CD4-positive, alpha-beta T cell treated with Interleukin-10 for 1 hour (primary cell): Measurements from ENCODE around the gene SPATA3.
"Not testable (repeated sequence)": the region's sequence is repeated elsewhere in the genome, so short reads cannot be mapped to it uniquely, and the experiment has no call there.

Source experiments
- DNase-seq: peaks from one replicate; pipeline ENCODE4 v3.0.0-alpha.2; 2020

Gene SPATA3

GRCh38 chr2:230995821-230996220 is at the start of gene SPATA3:
TSS of gene SPATA3 (plus strand) at chr2:230996121. CDS start at chr2:230996234, 113 bp downstream.
- no peak for DNase-seq

- DNase-seq: no peak
Measured at GRCh38 chr2:230946429-230947234, 49.3 kb upstream of the SPATA3 start.

- no peak for DNase-seq
Measured at GRCh38 chr2:230947235-230947576, 48.7 kb upstream of the SPATA3 start.

- no peak for DNase-seq
Measured at GRCh38 chr2:230947908-230948365, 48.0 kb upstream of the SPATA3 start.

GRCh38 chr2:230949966-230950873 is 45.7 kb upstream of the SPATA3 start:
- no peak for DNase-seq

DNA sequence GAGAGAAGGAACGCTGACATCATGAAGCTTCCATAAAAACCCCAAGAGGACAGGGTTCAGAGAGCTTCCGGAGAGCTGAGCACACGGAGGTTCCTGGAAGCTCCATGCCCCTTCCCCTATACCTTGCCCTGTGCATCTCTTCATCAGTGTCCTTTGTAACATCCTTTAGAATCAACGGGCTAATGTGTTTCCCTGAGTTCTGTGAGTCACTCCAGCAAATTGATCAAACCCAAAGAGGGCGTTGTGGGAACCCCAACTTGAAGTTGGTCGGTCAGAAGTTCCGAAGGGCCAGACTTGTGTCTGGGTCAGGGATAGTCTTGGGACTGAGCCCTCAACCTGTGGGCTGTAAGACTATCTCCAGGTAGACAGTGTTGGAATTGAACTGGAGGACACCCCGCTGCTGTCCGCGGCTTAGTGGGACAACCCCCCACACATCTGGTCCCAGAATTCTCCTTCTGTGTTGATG is 45.0 kb upstream of the SPATA3 start:
- no peak for DNase-seq

DNA sequence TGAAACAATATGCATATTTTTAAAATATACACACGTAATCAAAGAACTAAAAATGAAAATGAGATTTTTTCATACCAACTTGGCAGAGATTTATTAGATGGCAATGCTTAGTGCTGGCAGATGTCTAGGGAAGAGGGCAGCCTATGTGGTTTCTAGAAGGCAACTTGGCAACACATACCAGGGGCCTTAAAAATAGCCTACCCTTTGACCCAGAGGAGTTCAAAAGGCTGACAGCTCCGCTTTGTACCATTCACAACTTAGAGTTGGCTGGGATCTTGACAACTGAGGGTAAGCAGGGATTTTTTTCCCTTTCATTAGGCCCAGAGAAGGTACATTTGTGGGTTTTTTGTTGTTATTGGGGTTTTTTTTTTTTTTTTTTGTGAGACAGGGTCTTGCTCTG is 44.5 kb upstream of the SPATA3 start:
- DNase-seq: no peak

GRCh38 chr2:230952226-230952956 is 43.5 kb upstream of the SPATA3 start:
- no peak for DNase-seq

DNA sequence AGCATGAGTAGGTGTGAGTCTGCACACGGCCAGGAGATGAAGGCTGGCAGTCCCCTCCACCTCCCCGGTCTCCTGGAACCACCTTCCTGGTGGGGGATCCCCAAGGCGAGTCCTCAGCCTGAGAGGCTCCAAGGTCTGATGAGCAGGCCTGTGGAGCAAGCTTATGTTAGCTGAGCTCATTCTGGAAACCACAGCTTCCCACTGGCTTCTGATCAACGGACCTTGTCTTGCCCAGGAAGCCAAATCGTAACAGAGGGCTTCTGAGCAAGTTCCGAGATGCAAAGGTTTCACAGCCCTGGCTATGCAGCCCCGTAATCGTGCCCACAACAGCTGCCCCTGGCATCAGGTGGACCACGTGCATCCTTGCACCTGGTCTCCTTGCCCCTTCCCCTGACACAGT is 42.1 kb upstream of the SPATA3 start:
- DNase-seq: no peak

GRCh38 chr2:230954746-230955145 is 41.2 kb upstream of the SPATA3 start:
- DNase-seq: no peak

GRCh38 chr2:230955163-230955737 is 40.7 kb upstream of the SPATA3 start:
- DNase-seq: no peak

DNA sequence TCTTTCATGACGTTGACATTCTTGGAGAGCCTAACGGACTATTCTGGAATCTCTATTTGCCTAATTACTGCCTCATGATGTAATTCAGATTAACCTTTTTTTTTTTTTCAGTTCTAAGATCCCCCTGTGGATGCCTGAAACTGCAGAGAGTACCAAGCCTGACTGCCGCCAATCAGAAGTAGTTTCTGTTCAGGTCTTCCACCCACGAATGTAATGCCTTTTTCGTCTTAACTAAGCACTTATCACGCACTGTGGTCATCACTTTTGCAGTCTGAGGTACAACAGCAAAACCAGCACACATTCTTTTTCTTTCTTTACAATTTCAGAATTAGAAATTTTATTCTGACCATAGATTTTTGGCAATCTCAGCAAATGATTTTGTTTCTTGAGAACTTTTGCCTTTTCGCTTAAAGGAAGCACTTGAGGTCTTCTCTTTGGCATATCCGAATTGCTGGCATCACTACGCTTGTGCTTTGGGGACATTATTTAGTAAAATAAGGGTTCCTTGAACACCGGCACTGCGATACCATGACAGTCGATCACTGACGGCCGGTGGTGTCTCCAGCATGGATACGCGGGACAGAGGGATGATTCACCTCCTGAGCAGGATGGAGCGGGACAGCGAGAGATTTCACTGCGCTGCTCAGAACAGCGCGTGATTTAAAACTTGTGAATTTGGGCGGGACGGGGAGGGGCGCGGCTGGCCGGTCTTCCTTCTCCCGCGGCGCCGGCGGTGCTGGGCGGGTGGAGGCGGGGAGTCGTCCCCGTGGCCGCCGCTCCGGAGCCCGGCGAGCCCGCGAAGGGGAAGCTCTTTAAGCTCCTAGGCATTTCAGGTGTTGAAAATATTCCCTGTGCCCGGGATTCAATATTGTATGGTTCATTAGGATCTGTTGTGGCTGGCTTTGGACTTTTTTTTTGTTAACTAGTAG is 38.8 kb upstream of the SPATA3 start:
- peak; percentile 32 for DNase-seq

GRCh38 chr2:230957756-230958391 is 38.0 kb upstream of the SPATA3 start:
- no peak for DNase-seq

- DNase-seq: no peak
Measured at GRCh38 chr2:230958820-230959756, 36.8 kb upstream of the SPATA3 start.

GRCh38 chr2:230960026-230960425 is 35.9 kb upstream of the SPATA3 start:
- DNase-seq: no peak

DNA sequence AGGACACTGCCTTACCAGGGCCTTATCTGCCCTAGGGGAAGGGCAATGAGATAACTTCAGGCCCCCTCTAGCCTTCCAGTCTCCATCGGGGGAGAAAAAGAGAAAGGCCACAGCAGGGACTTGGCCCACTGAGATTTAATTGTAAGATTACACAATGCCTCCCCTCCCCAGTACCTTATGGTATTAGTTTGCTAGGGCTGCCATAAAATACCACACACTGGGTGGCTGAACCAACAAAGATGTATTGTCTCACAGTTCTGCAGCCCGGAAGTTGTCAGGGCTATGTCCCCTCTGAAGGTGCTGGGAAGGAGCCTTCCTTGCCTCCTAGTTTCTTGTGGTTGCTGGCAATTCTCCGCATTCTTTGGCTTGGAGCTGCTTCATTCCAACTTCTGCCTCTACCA is 34.8 kb upstream of the SPATA3 start:
- DNase-seq: no peak

DNA sequence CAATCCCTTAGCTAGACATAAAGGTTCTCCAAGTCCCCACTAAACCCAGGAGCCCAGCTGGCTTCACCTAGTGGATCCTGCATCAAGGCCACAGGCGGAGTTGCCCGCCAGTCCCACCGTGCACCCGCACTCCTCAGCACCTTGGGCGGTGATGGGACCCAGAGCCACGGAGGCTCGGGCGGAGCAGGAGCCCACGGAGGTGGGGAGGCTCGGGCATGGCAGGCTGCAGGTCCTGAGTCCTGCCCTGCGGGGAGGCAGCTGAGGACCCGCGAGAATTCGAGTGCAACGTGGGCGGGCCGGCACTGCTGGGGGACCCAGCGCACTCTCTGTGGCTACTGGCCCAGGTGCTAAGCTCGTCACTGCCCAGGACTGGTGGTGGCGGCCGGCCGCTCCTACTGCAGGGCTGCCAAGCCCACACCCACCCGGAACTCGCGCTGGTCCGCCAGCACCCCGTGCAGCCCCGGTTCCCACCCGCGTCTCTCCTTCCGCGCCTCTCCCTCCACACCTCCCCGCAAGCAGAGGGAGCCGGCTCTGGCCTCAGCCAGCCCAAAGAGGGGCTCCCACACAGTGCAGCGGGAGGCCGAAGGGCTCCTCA is 31.7 kb upstream of the SPATA3 start:
- DNase-seq: no peak

- no peak for DNase-seq
Measured at GRCh38 chr2:230967113-230967512, 28.8 kb upstream of the SPATA3 start.

- DNase-seq: not testable (repeated sequence)
Measured at GRCh38 chr2:230968314-230968713, 27.6 kb upstream of the SPATA3 start.
